HL-60/S4 (cell line): ENCODE measurements around the gene THEM4.

Experiments used
- in situ Hi-C: fragments of 300-500 bp; cut with MboI; formaldehyde crosslinking; loops from 2 replicates; pipeline ENCODE4 v1.14.3; 2022; ENCODE audit warnings: low sequenced_read_pairs

THEM4 gene

DNA sequence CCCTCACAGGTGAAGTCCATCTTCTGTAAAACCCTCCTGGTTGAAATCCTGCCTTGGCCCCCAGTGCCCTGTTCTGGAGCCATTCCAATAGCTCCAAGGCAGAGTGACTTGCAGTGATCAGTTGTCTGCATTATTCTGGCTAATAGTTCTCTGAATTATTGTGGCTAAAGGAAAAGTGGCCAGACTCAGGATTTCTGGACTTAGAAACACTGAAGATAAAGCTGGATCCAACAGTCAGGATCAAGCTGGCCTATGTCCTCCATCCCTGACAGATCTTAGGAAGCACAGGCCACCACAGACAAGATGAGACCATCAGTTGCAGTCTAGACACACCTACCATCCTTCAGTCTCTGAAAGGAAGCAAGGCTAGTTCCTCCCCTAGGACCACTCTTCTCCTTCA lies 68.9 kb downstream of the THEM4 start:
- in situ Hi-C loops: no loop called here

DNA sequence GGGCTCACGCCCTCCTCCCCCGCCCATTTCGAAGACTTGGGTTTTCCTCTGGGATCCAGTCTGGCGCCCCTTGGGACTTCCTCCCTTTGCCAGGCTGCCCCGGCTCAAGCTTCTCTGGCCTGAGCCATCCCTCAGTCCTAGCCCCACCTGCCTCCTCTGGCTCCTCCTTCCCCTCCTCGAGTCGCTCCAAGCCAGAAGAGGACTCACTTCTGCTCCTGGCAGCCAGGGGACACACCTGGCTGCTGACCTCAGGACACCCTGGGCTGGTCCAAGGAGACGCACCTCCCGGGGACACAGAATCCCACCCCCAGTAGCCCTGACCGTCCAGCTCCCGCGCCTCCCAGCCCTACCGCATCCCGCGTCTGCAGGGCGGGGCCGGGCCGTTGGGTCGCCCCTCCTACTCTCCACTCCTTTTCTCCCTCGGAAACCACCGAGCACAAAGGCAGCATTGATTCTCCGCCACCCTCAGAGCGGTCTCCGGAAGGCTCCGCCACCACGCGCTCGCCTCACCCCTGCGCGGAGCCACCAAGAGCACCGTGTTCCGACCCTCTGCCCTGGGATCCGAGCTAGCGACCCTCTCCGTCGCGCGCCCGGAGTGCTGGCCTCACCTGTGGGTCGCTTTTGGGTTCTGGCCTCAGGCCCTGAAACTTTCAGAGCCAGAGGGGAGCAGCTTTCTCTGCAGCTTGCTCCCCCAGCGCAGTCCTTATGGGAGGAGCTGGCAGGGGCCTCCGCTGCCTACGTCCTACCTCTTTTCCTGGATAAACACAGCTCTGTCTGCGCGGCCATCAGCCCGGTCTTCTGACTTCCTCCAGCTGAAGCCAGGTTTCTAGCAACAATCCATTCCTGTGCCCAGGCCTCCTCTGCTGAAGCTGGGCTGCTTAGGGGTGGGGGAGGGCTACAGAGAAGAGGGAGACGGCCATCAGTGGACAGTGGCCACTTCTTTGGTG lies 69.6 kb downstream of the THEM4 start, which contains the start of gene C2CD4D:
C2CD4D (minus strand) TSS at position 364 of the 947 bp plus-strand sequence. CDS start 831 bp downstream, outside the sequence.
- in situ Hi-C loops: no loop called here

DNA sequence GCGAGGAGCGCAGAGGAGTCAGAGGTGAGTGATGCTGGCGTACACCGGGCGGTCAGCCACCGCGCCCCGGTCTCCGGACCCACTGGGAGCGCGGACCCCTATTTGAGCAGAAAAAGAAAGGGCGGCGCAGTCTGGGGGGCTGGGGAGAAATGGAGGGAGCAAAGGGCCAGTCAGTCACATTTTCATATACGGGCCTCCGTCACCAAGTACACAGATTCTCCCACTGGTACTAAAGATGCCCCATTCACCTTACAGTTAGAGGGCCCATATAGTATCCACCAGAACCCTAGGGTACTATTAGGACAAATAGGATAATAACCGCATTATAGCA lies 70.3 kb downstream of the THEM4 start:
- in situ Hi-C loops: no loop called here

DNA sequence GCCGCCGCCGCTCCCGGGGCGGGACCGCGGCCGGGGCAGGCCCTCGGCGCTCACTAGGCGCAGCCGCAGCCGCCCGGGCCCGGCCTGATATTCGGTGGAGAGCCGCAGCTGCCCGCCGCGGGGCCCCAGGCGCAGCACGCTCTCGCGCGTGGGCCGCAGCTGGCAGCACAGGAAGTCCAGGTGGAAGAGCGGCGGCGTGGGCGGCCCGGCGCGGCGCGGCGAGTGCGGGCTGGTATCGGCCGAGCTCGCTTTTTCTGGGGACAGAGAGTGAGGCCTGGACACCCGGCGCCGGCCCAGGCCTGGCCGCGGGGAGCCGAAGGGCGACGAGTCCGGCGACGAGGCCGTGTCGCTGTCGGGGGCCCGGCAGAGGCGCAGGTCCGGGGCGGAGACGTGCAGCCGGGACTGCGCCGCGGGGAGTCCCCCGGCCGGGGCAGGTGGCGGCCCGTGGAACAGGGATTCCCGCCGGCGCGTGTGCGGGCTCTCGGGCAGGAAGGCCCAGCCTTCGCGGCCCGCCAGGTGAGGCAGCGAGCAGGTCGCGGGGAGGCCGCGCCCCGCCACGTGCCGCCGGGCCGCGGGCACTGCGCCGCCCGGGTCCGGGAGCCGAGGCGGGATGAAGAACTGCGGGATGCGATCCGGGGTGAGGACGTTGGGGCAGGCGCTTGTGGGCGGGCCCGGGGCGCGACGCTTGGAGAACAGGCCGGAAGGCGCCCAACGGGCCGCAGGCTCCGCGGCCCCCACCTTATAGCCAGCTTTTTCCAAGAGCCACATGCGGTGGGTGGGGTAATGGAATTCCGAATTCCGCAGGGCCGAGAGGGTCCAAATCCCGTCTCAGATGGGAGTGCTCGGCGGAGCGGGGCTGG lies 70.9 kb downstream of the THEM4 start:
- in situ Hi-C loops: no loop called here

DNA sequence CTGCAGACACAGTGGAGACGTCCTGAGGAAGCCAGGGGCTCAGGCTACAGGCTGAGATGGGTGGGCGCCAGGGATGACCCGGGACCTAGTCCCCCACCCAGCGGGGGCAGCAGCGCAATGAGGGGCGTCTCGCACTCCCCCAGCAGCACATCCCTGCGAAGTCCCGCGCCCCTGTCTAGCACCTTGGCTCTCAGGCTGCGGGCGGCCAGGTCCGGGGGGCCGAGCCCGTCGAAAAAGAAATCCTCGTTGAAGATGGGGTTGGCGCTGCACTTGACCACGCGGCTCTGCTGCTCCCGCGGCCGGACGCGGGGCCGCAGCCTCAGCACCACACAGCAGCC lies 71.5 kb downstream of the THEM4 start:
- in situ Hi-C loops: no loop called here

DNA sequence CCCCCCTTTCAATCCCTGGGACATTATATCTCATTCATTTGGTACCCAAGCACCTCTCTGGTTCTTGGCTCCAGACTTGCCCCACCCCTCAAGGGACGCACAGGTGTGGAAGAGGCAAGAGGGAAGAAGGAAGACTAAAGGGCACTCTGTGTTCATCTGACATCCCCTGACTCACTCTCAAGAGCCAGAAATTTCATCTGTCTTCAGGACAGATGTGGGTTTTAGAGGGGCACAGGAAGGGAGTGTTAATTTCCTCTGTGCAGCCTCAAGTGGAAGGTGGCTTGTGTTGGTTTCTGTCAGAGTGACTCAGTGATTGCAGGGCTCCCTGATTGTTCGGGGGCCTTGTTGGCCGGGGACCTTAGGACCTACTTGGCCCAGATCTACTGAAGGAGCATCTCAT lies 72.1 kb downstream of the THEM4 start:
- in situ Hi-C loops: no loop called here

DNA sequence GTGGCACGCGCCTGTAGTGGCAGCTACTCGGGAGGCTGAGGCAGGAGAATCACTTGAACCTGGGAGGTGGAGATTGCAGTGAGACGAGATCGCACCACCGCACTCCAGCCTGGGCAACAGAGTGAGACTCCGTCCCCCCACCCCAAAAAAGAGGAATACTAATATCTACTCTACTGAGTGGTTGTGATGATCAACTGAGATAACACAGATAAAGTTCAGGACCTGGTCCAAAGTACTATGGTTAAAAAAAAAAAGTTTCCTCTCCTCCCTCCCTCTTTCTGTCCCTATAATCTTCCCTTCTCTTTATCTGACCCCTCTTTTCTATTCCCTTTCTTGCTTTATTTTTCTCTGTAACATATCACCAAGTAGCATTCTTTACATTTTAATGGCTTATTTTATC lies 73.7 kb downstream of the THEM4 start:
- in situ Hi-C loops: no loop called here

DNA sequence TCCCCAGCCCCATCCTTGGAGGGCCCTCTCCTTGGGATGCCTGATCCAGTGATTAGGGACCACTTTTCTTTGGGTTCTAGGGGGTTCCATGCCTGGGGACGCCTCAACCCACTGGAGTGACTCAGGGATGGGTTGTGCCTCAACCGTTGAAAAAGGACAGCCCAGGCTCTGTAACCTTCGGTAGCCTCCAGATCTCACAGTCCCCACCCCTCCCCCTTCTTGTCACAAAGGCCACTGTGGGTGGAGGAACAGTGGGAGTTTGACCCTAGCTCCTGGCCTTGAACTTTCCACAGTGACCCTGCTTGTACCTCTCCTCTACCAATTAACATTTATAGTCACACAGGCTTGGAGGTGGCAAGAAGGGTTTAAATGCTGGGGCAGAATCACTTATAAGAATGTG lies 75.1 kb downstream of the THEM4 start:
- in situ Hi-C loops: no loop called here

DNA sequence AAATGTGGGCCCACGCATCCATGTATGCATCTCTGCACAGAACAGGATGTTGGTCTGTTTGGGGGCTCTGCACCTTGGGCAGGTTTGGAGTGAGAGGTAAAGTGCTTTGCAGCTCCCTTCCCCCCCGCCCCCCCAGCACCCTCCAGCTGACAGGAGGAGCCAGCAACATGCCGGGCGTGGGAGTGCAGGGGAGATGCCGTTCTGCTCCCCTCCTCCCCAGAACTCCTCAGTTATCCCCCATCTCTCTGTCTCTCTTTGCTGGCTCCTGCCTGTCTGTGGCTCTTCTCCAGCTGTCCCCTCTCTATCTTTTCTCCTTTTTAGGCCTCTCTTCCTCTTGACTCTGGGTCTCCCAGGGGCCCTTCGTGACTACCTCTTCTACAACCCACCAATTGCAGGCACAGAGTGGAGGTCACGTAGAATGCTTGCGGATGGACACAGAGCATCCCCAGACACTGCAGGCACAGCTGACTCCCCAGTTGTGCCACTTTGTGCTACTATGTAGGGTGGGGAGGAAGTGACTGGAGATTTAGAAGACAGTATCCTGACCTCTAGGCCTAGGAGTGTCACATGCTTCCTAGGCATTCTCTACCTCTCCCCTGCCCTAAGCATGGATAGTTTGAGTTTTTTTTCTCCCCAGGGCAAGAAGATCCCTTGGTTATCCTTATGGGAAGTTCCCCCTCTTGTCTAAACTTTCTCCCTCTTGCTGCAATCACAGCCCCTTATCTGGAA lies 76.0 kb downstream of the THEM4 start:
- in situ Hi-C loops: no loop called here

DNA sequence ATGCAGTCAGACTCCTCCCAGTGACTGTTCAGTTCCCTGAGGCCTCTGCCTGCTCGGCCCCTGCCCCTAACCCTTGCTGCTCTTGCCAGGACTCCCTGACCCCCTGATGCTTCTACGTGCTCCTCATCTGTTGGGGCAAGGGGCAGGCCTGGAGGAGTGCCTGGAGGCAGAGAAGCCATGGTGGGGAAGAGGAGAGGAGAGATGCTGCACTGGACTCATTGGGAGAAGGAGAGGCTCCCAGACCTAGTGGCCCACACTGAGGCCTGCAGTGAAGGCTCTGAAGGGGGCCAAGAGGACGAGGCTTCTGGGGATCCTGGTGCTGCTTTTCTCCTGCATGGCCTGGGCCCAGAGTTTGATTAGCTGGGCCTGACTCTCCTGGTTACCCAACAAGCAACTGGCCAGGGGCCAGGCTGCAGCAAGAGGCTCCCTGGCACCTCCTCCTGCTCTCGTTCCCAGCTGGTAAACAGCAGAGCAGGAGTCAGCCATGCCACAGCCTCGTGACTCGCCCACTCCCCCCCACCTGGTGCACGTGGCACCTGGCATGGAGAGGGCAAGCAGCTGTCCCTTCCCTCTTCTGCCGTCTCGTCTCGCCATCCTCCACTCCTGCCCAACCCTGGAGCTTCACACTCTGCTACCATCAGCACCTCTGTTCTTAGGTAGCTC lies 76.9 kb downstream of the THEM4 start:
- in situ Hi-C loops: no loop called here

DNA sequence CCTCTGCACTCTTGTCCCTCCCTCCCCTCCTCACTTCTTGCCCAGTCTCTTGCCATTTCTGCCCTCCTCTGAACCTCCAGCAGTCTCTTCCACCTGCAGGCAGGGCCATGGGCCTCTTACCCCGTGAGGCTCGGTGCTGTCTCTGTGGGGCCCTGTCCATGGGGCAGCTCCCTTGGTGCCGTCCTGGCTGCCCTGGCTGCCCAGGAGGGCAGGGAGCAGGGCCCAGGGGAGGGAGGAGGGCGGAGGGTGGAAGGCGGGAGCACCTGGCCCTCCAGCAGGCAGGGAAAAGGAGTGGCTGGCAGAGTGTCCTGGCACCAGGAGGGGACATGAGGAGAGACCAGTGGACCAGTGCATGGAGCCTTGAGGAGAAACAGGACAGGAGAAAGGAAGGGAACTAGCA lies 77.7 kb downstream of the THEM4 start, which contains the start of gene RORC:
RORC (minus strand) TSS at position 198 of the 400 bp plus-strand sequence; CDS start at position 160, 38 bp downstream.
- in situ Hi-C loops: no loop called here

DNA sequence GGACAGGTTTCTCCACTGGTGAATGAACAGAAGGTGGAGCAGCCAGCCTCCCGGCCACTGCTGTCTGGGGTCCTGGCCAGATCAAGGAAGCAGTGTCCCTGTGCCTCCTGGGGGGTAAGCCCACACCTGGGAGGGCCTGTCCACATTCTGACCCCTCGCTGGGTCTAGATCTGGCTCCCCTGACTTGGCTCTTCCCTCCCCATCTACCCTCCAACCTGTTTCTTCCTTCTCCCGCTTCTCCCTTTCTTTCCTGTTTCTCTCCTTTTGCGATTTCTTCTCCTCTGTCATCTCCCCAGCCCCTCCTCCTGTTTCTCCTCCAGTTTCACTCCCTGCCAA lies 78.1 kb downstream of the THEM4 start:
- in situ Hi-C loops: no loop called here

DNA sequence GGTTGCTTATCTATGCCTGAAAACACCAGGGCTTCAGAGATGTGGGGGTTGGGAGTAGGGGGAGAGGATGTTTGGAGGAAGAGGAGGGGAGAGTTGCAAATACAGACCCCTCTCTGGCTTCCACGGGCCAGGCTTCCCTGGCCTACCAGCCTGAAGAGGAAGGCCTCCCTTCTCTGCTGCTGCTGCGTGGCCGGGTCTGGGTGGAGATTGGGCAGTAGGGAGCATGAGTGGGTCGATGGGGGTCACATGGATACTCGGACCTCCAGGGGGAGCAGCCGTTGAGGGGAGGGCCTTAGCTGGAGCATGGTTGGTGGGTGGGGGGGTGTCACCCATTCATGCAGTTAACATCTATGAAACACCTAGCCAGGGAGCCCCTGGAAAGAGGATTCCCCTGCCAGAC lies 79.3 kb downstream of the THEM4 start:
- in situ Hi-C loops: no loop called here

DNA sequence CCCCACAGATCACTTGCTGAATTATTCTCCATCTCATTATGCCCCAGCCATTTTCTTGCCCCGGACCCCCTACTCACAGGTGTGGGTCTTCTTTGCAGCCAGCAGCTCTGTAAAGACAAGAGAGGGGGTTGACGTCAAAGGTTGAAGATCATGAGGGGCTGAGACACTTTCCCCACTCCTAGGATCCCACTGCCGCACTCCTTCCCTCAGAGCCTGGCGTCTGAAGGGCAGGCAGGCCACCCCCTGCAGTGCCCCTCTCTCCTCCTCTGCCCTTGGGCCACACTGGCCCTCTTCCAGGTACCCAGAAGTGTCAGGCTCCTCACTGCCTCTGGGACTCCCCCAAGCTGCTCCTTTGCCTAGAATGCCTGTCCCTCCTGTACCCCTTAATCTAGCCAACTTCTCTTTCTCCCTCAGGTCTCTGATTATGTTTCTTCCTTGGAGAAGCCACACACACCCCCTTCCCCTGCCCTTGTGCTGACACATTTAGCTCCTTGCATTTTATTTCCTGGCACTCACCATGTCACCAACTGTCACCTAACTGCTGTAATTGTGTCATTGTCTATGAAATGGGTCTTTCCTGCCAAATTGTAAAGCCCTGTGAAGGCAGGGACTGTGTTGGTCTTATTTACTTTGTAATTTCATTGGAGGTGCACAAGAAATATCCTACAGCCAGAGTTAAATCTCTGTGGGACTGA lies 79.8 kb downstream of the THEM4 start:
- in situ Hi-C loops: loop anchor here (10.0 kb wide), 1 partner anchor 55 kb away; no protein-coding TSS in a partner anchor

DNA sequence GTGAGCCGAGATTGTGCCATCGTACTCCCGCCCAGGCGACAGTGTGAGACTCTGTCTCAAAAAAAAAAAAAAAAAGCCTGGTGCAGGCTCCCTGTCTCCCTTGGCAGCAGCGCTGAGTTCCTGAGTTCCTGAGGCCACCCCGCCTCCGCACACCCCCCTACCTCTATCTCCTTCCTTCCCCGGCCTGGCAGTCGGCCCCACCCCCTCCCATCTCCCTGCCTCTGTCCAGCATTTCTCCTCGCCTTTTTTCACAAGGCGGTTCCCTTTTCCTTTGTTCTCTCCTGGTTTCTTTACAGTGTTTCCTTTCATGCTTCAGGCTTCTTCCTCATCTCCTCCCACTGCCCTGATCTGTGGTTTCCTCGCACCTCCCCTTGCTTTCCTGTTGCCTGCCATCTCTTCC lies 80.4 kb downstream of the THEM4 start:
- in situ Hi-C loops: loop anchor here (10.0 kb wide), 1 partner anchor 56 kb away; no protein-coding TSS in a partner anchor

DNA sequence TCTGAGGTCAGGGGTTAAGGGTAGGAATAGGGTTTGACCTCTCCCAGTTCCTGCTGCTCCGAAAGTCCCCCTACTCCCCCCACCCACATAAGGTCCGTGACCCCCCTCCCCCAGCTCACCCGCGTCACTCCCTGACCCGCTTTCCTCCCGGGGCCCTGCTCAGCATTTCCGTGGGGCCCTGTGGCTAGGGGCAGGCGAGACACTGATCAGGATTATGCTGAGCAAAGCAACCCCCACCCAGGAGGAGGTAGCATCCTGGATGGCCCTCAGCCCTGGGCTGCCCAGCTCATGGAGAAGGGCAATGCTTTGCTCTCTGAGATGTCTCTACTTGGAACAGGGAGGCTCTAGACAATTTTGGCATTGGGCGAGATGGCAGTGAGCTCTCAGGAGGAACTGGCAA lies 81.5 kb downstream of the THEM4 start:
- in situ Hi-C loops: loop anchor here (10.0 kb wide), 1 partner anchor 57 kb away; no protein-coding TSS in a partner anchor

DNA sequence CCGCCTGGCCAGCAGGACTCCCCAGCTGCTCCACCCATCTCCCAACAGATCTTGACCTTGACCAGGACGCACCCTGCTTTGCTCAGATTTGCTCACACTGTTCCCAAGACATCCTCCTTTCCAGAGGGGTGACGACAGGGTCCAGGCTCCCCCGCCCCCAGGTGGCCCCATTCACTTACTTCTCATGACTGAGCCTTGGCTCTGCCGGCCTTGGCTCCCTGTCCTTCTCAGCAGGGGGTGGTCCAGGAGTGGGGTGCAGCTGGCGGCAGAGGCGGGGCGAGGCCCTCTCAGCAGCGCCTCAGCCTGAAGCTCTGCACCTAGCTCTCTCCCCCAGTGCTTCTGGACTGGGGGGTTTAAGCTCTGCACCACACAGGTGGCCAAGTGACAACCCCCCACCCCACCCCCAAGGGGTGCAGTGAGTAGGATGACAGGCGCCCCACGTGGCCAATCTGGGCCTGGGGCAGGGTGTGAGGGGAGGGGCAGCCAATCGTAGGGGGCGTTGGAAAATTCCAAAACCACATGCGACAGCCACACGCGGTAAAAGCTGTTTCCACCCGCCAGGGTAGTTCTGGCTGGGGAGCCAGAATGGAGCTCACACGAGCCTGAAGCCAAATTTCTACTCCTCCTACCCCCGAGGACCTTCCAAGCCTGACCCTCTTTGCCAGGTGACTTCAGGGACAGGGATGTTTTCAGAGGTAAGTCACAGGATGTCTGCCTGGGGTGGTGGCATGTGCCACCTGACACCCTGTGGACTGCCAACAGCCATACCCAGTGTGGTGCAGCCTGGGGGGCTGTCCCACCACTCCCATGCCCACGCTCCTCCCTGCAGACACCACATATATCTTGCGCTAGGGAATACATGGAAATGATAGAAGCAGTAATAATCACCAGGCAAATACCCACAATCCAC lies 83.3 kb downstream of the THEM4 start:
- in situ Hi-C loops: loop anchor here (10.0 kb wide), 1 partner anchor 59 kb away; no protein-coding TSS in a partner anchor

DNA sequence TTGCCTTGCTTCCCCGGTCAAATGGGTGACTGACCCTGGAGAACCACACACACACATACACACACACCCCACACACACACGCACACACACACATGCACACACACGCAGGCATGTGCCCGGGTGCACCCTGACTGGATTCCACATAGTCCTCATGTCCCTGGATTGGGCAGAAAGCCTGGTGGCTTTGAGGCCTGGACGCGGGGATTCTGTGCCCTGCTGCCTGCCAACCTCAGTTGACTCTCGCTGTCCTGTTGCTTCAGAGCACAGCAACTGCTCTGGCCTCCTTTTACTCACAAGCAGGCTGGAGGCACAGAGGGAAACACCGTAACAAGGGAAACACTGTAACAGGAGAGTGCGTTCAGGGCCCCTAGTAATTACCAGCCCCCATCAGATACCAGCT lies 84.1 kb downstream of the THEM4 start:
- in situ Hi-C loops: loop anchor here (10.0 kb wide), 1 partner anchor 60 kb away; no protein-coding TSS in a partner anchor
